K562 (cell line): ENCODE results near the gene TUBA8. TPM values are rescaled to one million over a fixed set of nuclear protein-coding genes. Genes with fewer than 3 reads are reported as not detected.

Experiments
- ADNP ChIP-seq: fragments of 200-800 bp; sonication (Bioruptor generic); IDR thresholded peaks from 2 replicates; pipeline ENCODE4 v1.6.1; 2016; ENCODE audit warnings: missing genetic modification characterization, missing compliant biosample characterization
- BRD4 ChIP-seq: fragments of 200-600 bp; sonication (generic); IDR thresholded peaks from 2 replicates; pipeline ENCODE4 v1.6.1; 2017; ENCODE audit warnings: inconsistent platforms
- CAMTA2 ChIP-seq: fragments of 250-450 bp; sonication (Bioruptor Pico); conservative IDR thresholded peaks from 2 replicates; pipeline ENCODE4 v1.5.1; 2022
- CCNT2 ChIP-seq: IDR thresholded peaks from 2 replicates; pipeline ENCODE4 v1.6.1; 2011; ENCODE audit warnings: borderline replicate concordance, low read depth, mild to moderate bottlenecking, moderate library complexity, mixed read lengths, low read length; ENCODE audit not compliant: insufficient read length; ENCODE audit errors: extremely low read depth
- E2F1 ChIP-seq: sonication (generic); formaldehyde crosslinking; IDR thresholded peaks from 2 replicates; pipeline ENCODE4 v1.8.1; 2023; ENCODE audit warnings: mild to moderate bottlenecking, missing genetic modification reagents, moderate library complexity
- HNRNPL ChIP-seq: fragments of 200-400 bp; formaldehyde crosslinking; IDR thresholded peaks from 2 replicates; pipeline ENCODE4 v1.6.1; 2017; ENCODE audit warnings: low read depth, mild to moderate bottlenecking, low read length
- KLF13 ChIP-seq: fragments of 450-650 bp; IDR thresholded peaks from 2 replicates; pipeline ENCODE4 v1.6.1; 2016; ENCODE audit warnings: missing genetic modification characterization, low read depth, mild to moderate bottlenecking, missing compliant biosample characterization, moderate library complexity, borderline replicate concordance
- MAFG ChIP-seq: fragments of 450-650 bp; conservative IDR thresholded peaks from 2 replicates; pipeline ENCODE4 v1.6.1; 2016; ENCODE audit warnings: missing genetic modification characterization, missing compliant biosample characterization
- MYC ChIP-seq, 2 experiments: fragments of 250-450 bp in 1 of 2; sonication (Bioruptor Pico) in 1 of 2; IDR thresholded peaks; 2 replicates each; pipeline versions ENCODE4 v1.5.1 to v1.6.1; 2012 to 2021; ENCODE audit warnings: low read depth in 2 of 2, borderline replicate concordance in 1 of 2, improper control_type of control experiment in 1 of 2, low read length in 1 of 2, mild to moderate bottlenecking in 1 of 2, moderate library complexity in 1 of 2
- NBN ChIP-seq: fragments of 450-650 bp; IDR thresholded peaks from 2 replicates; pipeline ENCODE4 v1.6.1; 2016; ENCODE audit warnings: low read depth, mild to moderate bottlenecking
- NR3C1 ChIP-seq: sonication (generic); formaldehyde crosslinking; IDR thresholded peaks from 2 replicates; pipeline ENCODE4 v1.8.1; 2022; ENCODE audit warnings: missing genetic modification reagents
- POLR2AphosphoS5 ChIP-seq: IDR thresholded peaks from 2 replicates; pipeline ENCODE4 v1.6.1; 2011; ENCODE audit warnings: mild to moderate bottlenecking, low read depth, low read length, moderate library complexity; ENCODE audit not compliant: control insufficient read depth, insufficient read depth
- RBM15 ChIP-seq: fragments of 200-400 bp; formaldehyde crosslinking; IDR thresholded peaks from 2 replicates; pipeline ENCODE4 v1.6.1; 2018; ENCODE audit warnings: mild to moderate bottlenecking, low read length, moderate library complexity; ENCODE audit not compliant: insufficient read depth
- RBM34 ChIP-seq: fragments of 200-400 bp; formaldehyde crosslinking; IDR thresholded peaks from 2 replicates; pipeline ENCODE4 v1.6.1; 2018; ENCODE audit warnings: low read length, borderline replicate concordance; ENCODE audit not compliant: insufficient read depth
- STAG1 ChIP-seq: sonication (generic); formaldehyde crosslinking; IDR thresholded peaks from 2 replicates; pipeline ENCODE4 v1.5.0; 2020; ENCODE audit warnings: missing genetic modification reagents, borderline replicate concordance
- STAT6 ChIP-seq: sonication (generic); formaldehyde crosslinking; IDR thresholded peaks from 2 replicates; pipeline ENCODE4 v1.8.1; 2023; ENCODE audit warnings: mild to moderate bottlenecking, missing genetic modification reagents
- XRCC5 ChIP-seq: fragments of 200-400 bp; formaldehyde crosslinking; IDR thresholded peaks from 2 replicates; pipeline ENCODE4 v1.6.1; 2017; ENCODE audit warnings: low read depth, mild to moderate bottlenecking, low read length
- ZBTB1 ChIP-seq: sonication (generic); formaldehyde crosslinking; IDR thresholded peaks from 2 replicates; pipeline ENCODE4 v1.8.1; 2023; ENCODE audit warnings: missing genetic modification reagents, low read depth, mild to moderate bottlenecking, borderline replicate concordance
- ZKSCAN8 ChIP-seq: fragments of 200-800 bp; sonication (Bioruptor generic); IDR thresholded peaks from 2 replicates; pipeline ENCODE4 v1.6.1; 2016; ENCODE audit warnings: missing genetic modification characterization, missing compliant biosample characterization
- ZNF212 ChIP-seq: fragments of 450-650 bp; formaldehyde crosslinking; IDR thresholded peaks from 2 replicates; pipeline ENCODE4 v1.4.0; 2020; ENCODE audit warnings: mild to moderate bottlenecking
- ZNF263 ChIP-seq: sonication (generic); formaldehyde crosslinking; IDR thresholded peaks from 2 replicates; pipeline ENCODE4 v1.8.0; 2022; ENCODE audit warnings: mild to moderate bottlenecking, missing genetic modification reagents, borderline replicate concordance
- ZNF282 ChIP-seq: sonication (generic); formaldehyde crosslinking; IDR thresholded peaks from 2 replicates; pipeline ENCODE4 v1.8.1; 2023; ENCODE audit warnings: missing genetic modification reagents
- polyA plus RNA-seq, 8 experiments: library from polyadenylated mRNA; depleted of rRNA in 4 of 8; stranded (reverse) in 5 of 8; unstranded in 3 of 8; fragments of >200 nt; fragmentation: Nextera tagmentation in 2 of 8; fragmentation: Illumina TruSeq in 1 of 8; extraction: Ambion mirVana in 2 of 8; extraction: Trizol in 1 of 8; gene quantifications; 2 replicates each; pipeline versions ENCODE4 v1.2.1 to v1.2.3, GENCODE V29; 2011 to 2014; ENCODE audit warnings: inconsistent platforms in 1 of 8, missing spikeins in 1 of 8
- total RNA-seq, 7 experiments: library from RNA; depleted of rRNA in 6 of 7; stranded (reverse); fragments of >200 nt in 6 of 7; fragmentation: Illumina TruSeq in 2 of 7; extraction: Trizol in 2 of 7; gene quantifications; 2 replicates each; pipeline versions ENCODE4 v1.2.1 to v1.2.3, GENCODE V29; 2011 to 2021; ENCODE audit warnings: low replicate concordance in 1 of 7
- TF ChIP-seq, protein P1 (sequence below): sonication (generic); formaldehyde crosslinking; IDR thresholded peaks from 2 replicates; pipeline ENCODE4 v1.5.0; 2020; ENCODE audit warnings: missing genetic modification reagents

The TUBA8 gene
- total and polyA plus RNA-seq, 9 of the 15 experiments (the other 6 are each of a cell fraction or from before 2014, with no cell fraction given): 0.07 to 1.1 (median 0.65) TPM

GRCh38 chr22:18078329-18079041 is 32.1 kb upstream of the TUBA8 start (continued):
- TF ChIP-seq CAMTA2 (CRISPR knock-in tag) (no peak), BRD4 (no peak), ZNF282 (0 out of 2 replicates have a peak, but pooled peaks have one; percentile 37), ZNF263 (CRISPR knock-in tag) (no peak), ZKSCAN8 (CRISPR knock-in tag) (no peak), ADNP (no peak), CCNT2 (no peak), E2F1 (no peak), KLF13 (no peak), STAG1 (CRISPR knock-in tag) (no peak), RBM15 (no peak), XRCC5 (0 out of 2 replicates have a peak, but pooled peaks have one; percentile 11), NBN (no peak), STAT6 (CRISPR knock-in tag) (no peak), ZNF212 (CRISPR knock-in tag) (no peak), MAFG (tag) (no peak), POLR2AphosphoS5 (no peak), ZBTB1 (CRISPR knock-in tag) (0 out of 2 replicates have a peak, but pooled peaks have one; percentile 1), NR3C1 (peak; percentile 61; the same call in 1 of the 2 replicates), RBM34 (no peak), HNRNPL (peak; percentile 41; the same call in 1 of the 2 replicates), MYC (IDR thresholded peaks at IDR 0.05; ENCODE audit: low read depth, low read length) (no peak), MYC (CRISPR knock-in tag; IDR thresholded peaks at IDR 0.05; ENCODE audit: borderline replicate concordance, low read depth) (0 out of 2 replicates have a peak, but pooled peaks have one; percentile 4)
- TF ChIP-seq, protein P1, sequence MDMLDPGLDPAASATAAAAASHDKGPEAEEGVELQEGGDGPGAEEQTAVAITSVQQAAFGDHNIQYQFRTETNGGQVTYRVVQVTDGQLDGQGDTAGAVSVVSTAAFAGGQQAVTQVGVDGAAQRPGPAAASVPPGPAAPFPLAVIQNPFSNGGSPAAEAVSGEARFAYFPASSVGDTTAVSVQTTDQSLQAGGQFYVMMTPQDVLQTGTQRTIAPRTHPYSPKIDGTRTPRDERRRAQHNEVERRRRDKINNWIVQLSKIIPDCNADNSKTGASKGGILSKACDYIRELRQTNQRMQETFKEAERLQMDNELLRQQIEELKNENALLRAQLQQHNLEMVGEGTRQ (CRISPR knock-in tag): no peak
